A673 (cell line): Measurements from ENCODE around the gene NRXN3.

Source experiments
- EZH2 ChIP-seq: fragments of 200-600 bp; sonication (generic); IDR thresholded peaks from 2 replicates; pipeline ENCODE4 v1.6.1; 2017; ENCODE audit warnings: borderline replicate concordance, low read depth, mild to moderate bottlenecking, mixed read lengths, antibody characterized with exemption, low read length; ENCODE audit not compliant: poor library complexity, severe bottlenecking
- TF ChIP-seq, protein P1 (sequence below): fragments of 300-800, 200-600 bp; sonication (generic); conservative IDR thresholded peaks from 2 replicates; pipeline ENCODE4 v1.5.1; 2017; ENCODE audit warnings: low read depth, mild to moderate bottlenecking, antibody characterized with exemption, low read length, moderate library complexity, mixed read lengths

DNA sequence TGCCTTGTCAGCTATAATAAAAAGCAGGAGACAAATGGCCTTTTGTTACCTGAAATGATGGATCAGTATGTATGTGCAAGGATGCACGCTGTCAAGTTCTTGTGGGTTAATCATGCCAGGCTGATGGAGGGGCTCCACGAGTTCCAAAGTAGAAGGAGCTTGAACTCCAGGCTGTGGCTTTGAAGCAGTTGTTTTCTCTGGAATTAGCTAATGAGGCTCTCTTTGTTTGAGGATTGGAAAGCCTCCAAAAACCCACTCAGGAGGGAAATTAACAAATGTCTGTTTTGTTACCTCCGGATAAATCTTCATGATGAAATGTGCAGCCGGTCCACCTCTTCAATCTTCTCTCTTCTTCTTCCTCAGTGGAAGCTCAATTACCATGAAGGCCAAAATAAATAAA is 1435.7 kb downstream of the NRXN3 start:
- TF ChIP-seq, protein P1, sequence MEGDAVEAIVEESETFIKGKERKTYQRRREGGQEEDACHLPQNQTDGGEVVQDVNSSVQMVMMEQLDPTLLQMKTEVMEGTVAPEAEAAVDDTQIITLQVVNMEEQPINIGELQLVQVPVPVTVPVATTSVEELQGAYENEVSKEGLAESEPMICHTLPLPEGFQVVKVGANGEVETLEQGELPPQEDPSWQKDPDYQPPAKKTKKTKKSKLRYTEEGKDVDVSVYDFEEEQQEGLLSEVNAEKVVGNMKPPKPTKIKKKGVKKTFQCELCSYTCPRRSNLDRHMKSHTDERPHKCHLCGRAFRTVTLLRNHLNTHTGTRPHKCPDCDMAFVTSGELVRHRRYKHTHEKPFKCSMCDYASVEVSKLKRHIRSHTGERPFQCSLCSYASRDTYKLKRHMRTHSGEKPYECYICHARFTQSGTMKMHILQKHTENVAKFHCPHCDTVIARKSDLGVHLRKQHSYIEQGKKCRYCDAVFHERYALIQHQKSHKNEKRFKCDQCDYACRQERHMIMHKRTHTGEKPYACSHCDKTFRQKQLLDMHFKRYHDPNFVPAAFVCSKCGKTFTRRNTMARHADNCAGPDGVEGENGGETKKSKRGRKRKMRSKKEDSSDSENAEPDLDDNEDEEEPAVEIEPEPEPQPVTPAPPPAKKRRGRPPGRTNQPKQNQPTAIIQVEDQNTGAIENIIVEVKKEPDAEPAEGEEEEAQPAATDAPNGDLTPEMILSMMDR, result no peak
- no peak for TF ChIP-seq EZH2
